DOHH2 (cell line): ENCODE data around the gene CARD14.

Experiments
- H3F3A ChIP-seq: fragments of 200-600 bp; sonication (generic), shearing (Covaris generic); 2 replicates; pipeline ENCODE4 v1.6.0; 2016; ENCODE audit warnings: antibody characterized with exemption, mild to moderate bottlenecking; ENCODE audit not compliant: control insufficient read depth, insufficient read depth
- H3K27ac ChIP-seq: fragments of 200-600 bp; sonication (generic); 2 replicates; pipeline ENCODE4 v1.5.1; 2014; ENCODE audit warnings: low read depth, mild to moderate bottlenecking, low read length, moderate library complexity
- H3K27me3 ChIP-seq: fragments of 200-600 bp; sonication (generic); 2 replicates; pipeline ENCODE4 v1.6.1; 2014; ENCODE audit warnings: mild to moderate bottlenecking, low read length, mixed read lengths; ENCODE audit not compliant: control insufficient read depth
- H3K36me3 ChIP-seq: fragments of 200-600 bp; sonication (generic); 2 replicates; pipeline ENCODE4 v1.6.1; 2014; ENCODE audit warnings: mild to moderate bottlenecking, low read length, moderate library complexity, mixed read lengths; ENCODE audit not compliant: control insufficient read depth
- H3K4me1 ChIP-seq: fragments of 200-600 bp; sonication (generic); 2 replicates; pipeline ENCODE4 v1.6.1; 2014; ENCODE audit warnings: mild to moderate bottlenecking, low read length, mixed read lengths; ENCODE audit not compliant: control insufficient read depth
- H3K4me2 ChIP-seq: fragments of 200-600 bp; sonication (generic); 2 replicates; pipeline ENCODE4 v1.6.0; 2014; ENCODE audit warnings: mild to moderate bottlenecking, low read length, moderate library complexity
- H3K4me3 ChIP-seq: fragments of 200-600 bp; sonication (generic); 2 replicates; pipeline ENCODE4 v1.5.1; 2014; ENCODE audit warnings: mild to moderate bottlenecking, low read length, mixed read lengths
- H3K79me2 ChIP-seq: fragments of 200-600 bp; sonication (generic); 2 replicates; pipeline ENCODE4 v1.6.1; 2014; ENCODE audit warnings: mild to moderate bottlenecking, low read length, mixed read lengths; ENCODE audit not compliant: control insufficient read depth
- H3K9me2 ChIP-seq: fragments of 200-600 bp; sonication (generic); replicated peaks from 2 replicates; pipeline ENCODE4 v1.6.1; 2014; ENCODE audit warnings: mild to moderate bottlenecking, low read length, mixed read lengths; ENCODE audit not compliant: control insufficient read depth
- H3K9me3 ChIP-seq: fragments of 200-600 bp; sonication (generic); 2 replicates; pipeline ENCODE4 v1.6.1; 2014; ENCODE audit warnings: antibody characterized with exemption, low read length, mixed read lengths; ENCODE audit not compliant: control insufficient read depth, insufficient read depth
- H4K20me1 ChIP-seq: fragments of 200-600 bp; sonication (generic); 2 replicates; pipeline ENCODE4 v1.6.0; 2014; ENCODE audit warnings: low read depth, mild to moderate bottlenecking, antibody characterized with exemption, low read length, moderate library complexity; ENCODE audit not compliant: control insufficient read depth, insufficient read depth
- EZH2phosphoT487 ChIP-seq: fragments of 200-600 bp; sonication (generic); IDR thresholded peaks from 2 replicates; pipeline ENCODE4 v1.6.1; 2017; ENCODE audit warnings: borderline replicate concordance, mild to moderate bottlenecking, antibody characterized with exemption, low read length, moderate library complexity, mixed read lengths
- TF ChIP-seq, protein P1 (sequence below): fragments of 200-600 bp; sonication (generic); IDR thresholded peaks from one replicate; pipeline ENCODE4 v1.5.1; 2014; ENCODE audit warnings: antibody characterized with exemption, mild to moderate bottlenecking, low read depth, low read length; ENCODE audit not compliant: poor library complexity, severe bottlenecking

Gene CARD14

DNA sequence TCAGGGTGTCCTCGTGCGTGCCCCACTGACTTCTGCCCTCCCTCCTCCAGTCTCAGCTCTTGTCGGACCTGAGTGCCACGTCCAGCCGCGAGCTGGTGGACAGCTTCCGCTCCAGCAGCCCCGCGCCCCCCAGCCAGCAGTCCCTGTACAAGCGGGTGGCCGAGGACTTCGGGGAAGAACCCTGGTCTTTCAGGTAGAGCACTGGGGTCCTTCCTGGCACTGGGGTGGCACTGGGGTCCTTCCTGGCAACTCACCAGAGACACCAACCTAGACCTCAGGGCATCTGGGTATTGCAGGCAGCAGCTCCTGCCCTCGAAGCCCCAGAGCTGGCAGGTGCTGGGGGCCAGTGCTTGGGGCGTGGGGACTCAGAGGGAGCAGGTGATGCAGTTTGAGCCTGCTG lies 25.3 kb downstream of the CARD14 start:
- no peak overlapping the region for H3K27ac ChIP-seq
- H4K20me1 ChIP-seq, result no peaks in the 10 kb centered on the region
- H3K4me1 ChIP-seq, result no peaks in the 10 kb centered on the region
- TF ChIP-seq, protein P1, sequence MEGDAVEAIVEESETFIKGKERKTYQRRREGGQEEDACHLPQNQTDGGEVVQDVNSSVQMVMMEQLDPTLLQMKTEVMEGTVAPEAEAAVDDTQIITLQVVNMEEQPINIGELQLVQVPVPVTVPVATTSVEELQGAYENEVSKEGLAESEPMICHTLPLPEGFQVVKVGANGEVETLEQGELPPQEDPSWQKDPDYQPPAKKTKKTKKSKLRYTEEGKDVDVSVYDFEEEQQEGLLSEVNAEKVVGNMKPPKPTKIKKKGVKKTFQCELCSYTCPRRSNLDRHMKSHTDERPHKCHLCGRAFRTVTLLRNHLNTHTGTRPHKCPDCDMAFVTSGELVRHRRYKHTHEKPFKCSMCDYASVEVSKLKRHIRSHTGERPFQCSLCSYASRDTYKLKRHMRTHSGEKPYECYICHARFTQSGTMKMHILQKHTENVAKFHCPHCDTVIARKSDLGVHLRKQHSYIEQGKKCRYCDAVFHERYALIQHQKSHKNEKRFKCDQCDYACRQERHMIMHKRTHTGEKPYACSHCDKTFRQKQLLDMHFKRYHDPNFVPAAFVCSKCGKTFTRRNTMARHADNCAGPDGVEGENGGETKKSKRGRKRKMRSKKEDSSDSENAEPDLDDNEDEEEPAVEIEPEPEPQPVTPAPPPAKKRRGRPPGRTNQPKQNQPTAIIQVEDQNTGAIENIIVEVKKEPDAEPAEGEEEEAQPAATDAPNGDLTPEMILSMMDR, result no peak
- no peak for TF ChIP-seq EZH2phosphoT487
- H3K9me2 ChIP-seq, result no peaks in the 10 kb centered on the region
- no peak overlapping the region for H3K4me2 ChIP-seq
- H3K9me3 ChIP-seq, result no peaks in the 10 kb centered on the region
- H3K79me2 ChIP-seq, result no peaks in the 10 kb centered on the region
- H3K36me3 ChIP-seq, result no peaks in the 10 kb centered on the region
- no peaks in the 10 kb centered on the region for H3K27me3 ChIP-seq
- H3F3A ChIP-seq, result no peaks in the 10 kb centered on the region
- no peak overlapping the region for H3K4me3 ChIP-seq

DNA sequence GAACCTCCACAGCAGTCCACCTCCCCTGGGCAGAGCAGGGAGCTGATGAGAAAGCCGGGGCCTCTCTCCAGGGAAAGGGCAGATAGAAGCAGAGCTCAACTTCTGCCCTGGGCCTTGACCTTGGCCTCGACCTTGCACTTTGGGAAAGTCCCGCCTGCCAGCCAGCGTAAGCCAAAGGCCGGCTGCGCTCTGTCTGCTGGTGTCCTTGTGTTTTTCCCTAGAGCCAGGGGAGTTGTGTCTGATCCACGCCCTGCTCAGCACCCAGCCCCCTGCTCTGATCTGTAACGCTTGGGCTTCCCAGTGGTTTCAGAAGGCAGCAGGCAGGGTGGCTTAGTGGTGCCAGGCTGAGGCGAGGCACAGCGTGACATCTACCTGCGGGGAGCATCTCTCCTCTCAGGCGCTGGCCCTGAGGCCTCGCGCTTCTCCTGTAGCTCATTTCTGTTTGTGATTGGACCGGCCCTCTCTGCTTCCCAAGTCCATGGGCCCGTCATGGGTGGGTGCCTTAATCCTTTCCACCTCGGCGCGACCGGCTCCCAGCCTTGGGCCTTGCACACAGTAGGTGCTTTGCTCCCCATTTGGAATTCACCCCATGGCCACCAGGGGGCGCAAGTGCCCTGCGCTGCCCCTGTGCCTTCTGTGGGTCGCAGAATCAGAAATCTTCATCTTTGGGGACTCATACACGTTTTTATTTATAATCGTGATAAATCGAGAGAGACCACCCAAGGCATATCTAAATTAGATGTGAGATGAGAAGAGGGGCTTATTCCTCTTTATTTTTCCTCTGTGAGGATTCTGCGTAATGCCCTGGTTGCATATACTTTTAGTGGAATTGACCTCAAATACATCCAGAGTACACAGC lies 26.1 kb downstream of the CARD14 start:
- Histone ChIP-seq H3K27me3 (no peaks in the 10 kb centered on the region), H4K20me1 (no peaks in the 10 kb centered on the region), H3K4me2 (no peak overlapping the region), H3K36me3 (no peaks in the 10 kb centered on the region), H3K4me1 (no peaks in the 10 kb centered on the region), H3K9me2 (no peaks in the 10 kb centered on the region), H3K9me3 (no peaks in the 10 kb centered on the region), H3K79me2 (no peaks in the 10 kb centered on the region), H3K27ac (no peak overlapping the region), H3F3A (no peaks in the 10 kb centered on the region), H3K4me3 (no peak overlapping the region)
- TF ChIP-seq, protein P1, result peak; percentile 98
- TF ChIP-seq EZH2phosphoT487, result no peak

DNA sequence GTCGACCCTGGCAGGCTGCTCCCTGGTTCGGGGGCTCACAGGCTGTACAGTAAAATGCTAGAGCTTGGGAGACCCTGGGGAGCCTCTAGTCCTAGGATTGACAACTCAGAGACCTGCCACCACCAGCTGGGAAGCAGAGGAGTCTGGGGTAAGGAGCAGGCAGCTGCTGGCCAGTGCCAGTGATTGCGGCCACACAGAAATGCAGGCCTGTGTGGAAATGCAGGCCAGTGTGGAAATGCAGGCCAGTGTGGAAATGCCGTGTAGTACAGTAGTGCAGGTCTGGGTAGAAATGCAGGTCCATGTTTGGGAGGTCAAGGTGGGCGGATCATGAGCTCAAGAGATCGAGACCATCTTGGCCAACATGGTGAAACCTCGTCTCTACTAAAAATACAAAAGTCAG lies 26.8 kb downstream of the CARD14 start:
- Histone ChIP-seq H3K9me3 (no peaks in the 10 kb centered on the region), H3K4me3 (no peak overlapping the region), H3K27me3 (no peaks in the 10 kb centered on the region), H3K4me1 (no peaks in the 10 kb centered on the region), H3F3A (no peaks in the 10 kb centered on the region), H3K79me2 (no peaks in the 10 kb centered on the region), H3K4me2 (no peak overlapping the region), H3K9me2 (no peaks in the 10 kb centered on the region), H4K20me1 (no peaks in the 10 kb centered on the region), H3K36me3 (no peaks in the 10 kb centered on the region), H3K27ac (no peak overlapping the region)
- no peak for TF ChIP-seq EZH2phosphoT487
- TF ChIP-seq, protein P1, result no peak
